ENCODE measurements around the gene MCC.

- TF ChIP-seq CTCF (conservative IDR thresholded peaks at IDR 0.05 in 1 of 2, IDR thresholded peaks at IDR 0.05 in 1 of 2; ENCODE audit: extremely low read depth in 1 of 2, insufficient read depth in 1 of 2, low read depth in 1 of 2, low read length in 2 of 2) (no peak), EZH2 (IDR thresholded peaks at IDR 0.05; ENCODE audit: borderline replicate concordance, low read length) (no peak)
Measured at GRCh38 chr5:113264046-113264445, 224.2 kb downstream of the MCC start.
